HG03342 (cell line): ENCODE measurements around the gene ESAM.

Source experiments
- ATAC-seq: cut with Tn5 transposase; IDR thresholded peaks from one replicate; pipeline ENCODE4 v1.9.1; 2021; ENCODE audit warnings: mild to moderate bottlenecking, moderate library complexity; ENCODE audit not compliant: unreplicated experiment

The ESAM gene

GRCh38 chr11:124762105-124762623, at the start of gene ESAM:
Gene ESAM (minus strand): TSS chr11:124762290. CDS start chr11:124762154, 136 bp downstream.
- ATAC-seq = peak; percentile 50

- no peak for ATAC-seq
These were observed 49.5 kb upstream of the ESAM start for GRCh38 chr11:124811399-124812125.

GRCh38 chr11:124807660-124808270, 45.7 kb upstream of the ESAM start:
- no peak for ATAC-seq

- ATAC-seq = no peak
These were observed 45.1 kb upstream of the ESAM start for GRCh38 chr11:124807201-124807600.

GRCh38 chr11:124804884-124805283, 42.8 kb upstream of the ESAM start:
- no peak for ATAC-seq

- ATAC-seq = no peak
These were observed 39.7 kb upstream of the ESAM start for GRCh38 chr11:124801636-124802312.

GRCh38 chr11:124801014-124801413, 38.9 kb upstream of the ESAM start:
- ATAC-seq = no peak

GRCh38 chr11:124800226-124800929, 38.3 kb upstream of the ESAM start, which contains the start of gene MSANTD2:
Gene MSANTD2 (minus strand): TSS chr11:124800406. CDS start chr11:124800380, 26 bp downstream.
- ATAC-seq = peak; percentile 89

- ATAC-seq = peak; percentile 36
These were observed 37.5 kb upstream of the ESAM start for GRCh38 chr11:124799348-124800225.

GRCh38 chr11:124798991-124799347, 36.9 kb upstream of the ESAM start:
- no peak for ATAC-seq

- no peak for ATAC-seq
These were observed 34.2 kb upstream of the ESAM start for GRCh38 chr11:124796312-124796711.

- peak; percentile 62 for ATAC-seq
These were observed 31.6 kb upstream of the ESAM start for GRCh38 chr11:124793466-124794278.

GRCh38 chr11:124791626-124792341, 29.7 kb upstream of the ESAM start:
- ATAC-seq = peak; percentile 65

GRCh38 chr11:124788521-124788920, 26.4 kb upstream of the ESAM start:
- no peak for ATAC-seq

GRCh38 chr11:124784051-124784450, 22.0 kb upstream of the ESAM start:
- no peak for ATAC-seq

GRCh38 chr11:124783002-124783401, 20.9 kb upstream of the ESAM start:
- no peak for ATAC-seq

GRCh38 chr11:124779568-124779967, 17.5 kb upstream of the ESAM start:
- no peak for ATAC-seq

GRCh38 chr11:124778281-124778680, 16.2 kb upstream of the ESAM start:
- ATAC-seq = no peak
